GM12878 (cell line): ENCODE measurements around the gene GGT7. TPM values are rescaled to one million over a fixed set of nuclear protein-coding genes. Genes with fewer than 3 reads are reported as not detected.

Experiments
- ATAC-seq: fragments of 200-7000 bp; cut with Tn5 transposase; 3 replicates; pipeline ENCODE4 v1.9.1; 2020; ENCODE audit warnings: mild to moderate bottlenecking, moderate library complexity
- BruUV-seq: library from RNA; stranded (reverse); fragments of 400-500 nt; replicated peaks from 2 replicates; lab custom pipeline; 2021; lab: Mats Ljungman, UMichigan
- CTCF ChIA-PET: fragments of 300-600 bp; sonication (Branson Sonifier 250); formaldehyde crosslinking; extraction: SDS; loops from one replicate; lab custom pipeline; 2021; ENCODE audit warnings: inconsistent platforms; lab: Yijun Ruan, JAX
- POLR2A ChIA-PET: fragments of 350-600 bp; formaldehyde crosslinking; extraction: SDS; loops from one replicate; lab custom pipeline; 2021; ENCODE audit warnings: inconsistent platforms; lab: Charles Lee
- RAD21 ChIA-PET: fragments of 300-600 bp; sonication (Branson Sonifier 250); formaldehyde crosslinking; loops from one replicate; lab custom pipeline; 2023; ENCODE audit warnings: antibody characterized with exemption; ENCODE audit not compliant: unreplicated experiment; lab: Charles Lee
- SMC1A ChIA-PET: fragments of 300-600 bp; sonication (Branson Sonifier 250); formaldehyde crosslinking; loops from one replicate; lab custom pipeline; 2023; ENCODE audit not compliant: unreplicated experiment, uncharacterized antibody; lab: Charles Lee
- DNase-seq: peaks from one replicate; pipeline ENCODE4 v3.0.0-alpha.2; 2011; ENCODE audit warnings: low read depth, low spot score
- FAIRE-seq: peaks from 3 replicates; lab custom pipeline; 2011; peaks lifted over from hg19 to GRCh38; lab: Jason Lieb, UNC
- H2AFZ ChIP-seq: 2 replicates; pipeline ENCODE4 v1.6.0; 2011; ENCODE audit warnings: low read depth, low read length, control low read depth; ENCODE audit not compliant: control insufficient read depth
- H3K27ac ChIP-seq: 2 replicates; pipeline ENCODE4 v1.5.1; 2011; ENCODE audit warnings: control low read depth; ENCODE audit not compliant: control insufficient read depth, insufficient read depth
- H3K27me3 ChIP-seq, 2 experiments: replicated peaks in 1 of 2; 2 replicates each; pipeline versions ENCODE4 v1.6.0 to v1.6.1; 2011; ENCODE audit warnings: low read length in 1 of 2; ENCODE audit not compliant: control insufficient read depth in 2 of 2, insufficient read depth in 2 of 2
- H3K36me3 ChIP-seq, 2 experiments: 2 replicates each; pipeline ENCODE4 v1.5.1; 2011; ENCODE audit warnings: low read length in 1 of 2; ENCODE audit not compliant: control insufficient read depth in 2 of 2, insufficient read depth in 2 of 2
- H3K4me1 ChIP-seq: 2 replicates; pipeline ENCODE4 v1.6.1; 2011; ENCODE audit warnings: mild to moderate bottlenecking, low read length, moderate library complexity, mixed read lengths; ENCODE audit not compliant: control insufficient read depth, insufficient read depth
- H3K4me2 ChIP-seq: 2 replicates; pipeline ENCODE4 v1.6.0; 2011; ENCODE audit warnings: control low read depth; ENCODE audit not compliant: control insufficient read depth, insufficient read depth
- H3K4me3 ChIP-seq: fragments of 200-600 bp; sonication (generic); 2 replicates; pipeline ENCODE4 v1.5.1; 2016
- H3K79me2 ChIP-seq: 2 replicates; pipeline ENCODE4 v1.6.0; 2011; ENCODE audit warnings: low read length; ENCODE audit not compliant: control insufficient read depth, insufficient read depth
- H3K9ac ChIP-seq: 2 replicates; pipeline ENCODE4 v1.8.0; 2011; ENCODE audit warnings: low read length, control low read depth, mixed read lengths; ENCODE audit not compliant: control insufficient read depth, insufficient read depth
- H3K9me3 ChIP-seq: replicated peaks from 3 replicates; pipeline ENCODE4 v1.5.1; 2011; ENCODE audit warnings: mild to moderate bottlenecking, low read length; ENCODE audit not compliant: control insufficient read depth, insufficient read depth
- H4K20me1 ChIP-seq: 2 replicates; pipeline ENCODE4 v1.6.0; 2011; ENCODE audit not compliant: control insufficient read depth, insufficient read depth
- IKZF2 ChIP-seq, 2 experiments: fragments of 450-650 bp; IDR thresholded peaks; 2 replicates each; pipeline ENCODE4 v1.6.1; 2017; ENCODE audit warnings: mild to moderate bottlenecking in 2 of 2, moderate library complexity in 2 of 2
- KAT2A ChIP-seq: conservative IDR thresholded peaks from 2 replicates; pipeline ENCODE4 v1.6.1; 2011; ENCODE audit warnings: low read depth, low read length; ENCODE audit not compliant: control insufficient read depth
- POU2F2 ChIP-seq: IDR thresholded peaks from 3 replicates; pipeline ENCODE4 v1.6.1; 2011; ENCODE audit warnings: low read depth, mild to moderate bottlenecking, low read length, borderline replicate concordance
- SMARCA5 ChIP-seq: fragments of 450-650 bp; IDR thresholded peaks from 2 replicates; pipeline ENCODE4 v1.6.1; 2017; ENCODE audit warnings: mild to moderate bottlenecking
- STAT3 ChIP-seq: IDR thresholded peaks from 2 replicates; pipeline ENCODE4 v1.6.1; 2011; ENCODE audit warnings: low read depth, low read length, improper control_type of control experiment
- SUPT20H ChIP-seq: IDR thresholded peaks from 2 replicates; pipeline ENCODE4 v1.6.1; 2011; ENCODE audit warnings: low read depth, mild to moderate bottlenecking, low read length, moderate library complexity, borderline replicate concordance; ENCODE audit not compliant: control insufficient read depth
- WGBS: methylation state at CpG from one replicate; pipeline ENCODE4 v1.1.6; 2016; ENCODE audit warnings: low lambda C conversion rate; ENCODE audit not compliant: insufficient replicate concordance, insufficient coverage; ENCODE audit errors: missing lambda C conversion rate; 5-methylcytosine and 5-hydroxymethylcytosine counted together
- in situ Hi-C: fragments of 300-500 bp; cut with MboI; formaldehyde crosslinking; loops from 9 replicates; pipeline ENCODE4 v1.14.3; 2018; ENCODE audit warnings: mixed read lengths
- intact Hi-C: fragments of 100-400 bp; cut with micrococcal nuclease; formaldehyde crosslinking; loops from one replicate; pipeline ENCODE4 v1.14.2; 2022; ENCODE audit not compliant: unreplicated experiment
- polyA plus RNA-seq, 11 experiments: library from polyadenylated mRNA; depleted of rRNA in 4 of 11; unstranded in 6 of 11; stranded (reverse) in 5 of 11; fragments of >200 nt; fragmentation: Nextera tagmentation in 4 of 11; fragmentation: Illumina TruSeq in 1 of 11; extraction: Ambion mirVana in 4 of 11; extraction: Trizol in 1 of 11; gene quantifications; 1 replicate in 1 of 11; 2 replicates in 10 of 11; pipeline versions ENCODE4 v1.2.1 to v1.2.3, GENCODE V29; 2011 to 2016; ENCODE audit warnings: inconsistent platforms in 2 of 11, missing spikeins in 2 of 11, low read depth in 1 of 11
- total RNA-seq, 4 experiments: library from RNA; depleted of rRNA in 3 of 4; stranded (reverse); fragments of >200 nt in 3 of 4; fragmentation: Illumina TruSeq in 1 of 4; extraction: Trizol in 1 of 4; gene quantifications; 2 replicates each; pipeline versions ENCODE4 v1.2.1 to v1.2.3, GENCODE V29; 2013 to 2021
- TF ChIP-seq, protein P1 (sequence below): fragments of 450-650 bp; IDR thresholded peaks from 2 replicates; pipeline ENCODE4 v1.6.1; 2017; ENCODE audit warnings: borderline replicate concordance

Gene GGT7
- total and polyA plus RNA-seq, 10 of the 15 experiments (the other 5 are each of a cell fraction or from before 2014, with no cell fraction given) = 0.02 to 14.7 (median 5.3) TPM

DNA sequence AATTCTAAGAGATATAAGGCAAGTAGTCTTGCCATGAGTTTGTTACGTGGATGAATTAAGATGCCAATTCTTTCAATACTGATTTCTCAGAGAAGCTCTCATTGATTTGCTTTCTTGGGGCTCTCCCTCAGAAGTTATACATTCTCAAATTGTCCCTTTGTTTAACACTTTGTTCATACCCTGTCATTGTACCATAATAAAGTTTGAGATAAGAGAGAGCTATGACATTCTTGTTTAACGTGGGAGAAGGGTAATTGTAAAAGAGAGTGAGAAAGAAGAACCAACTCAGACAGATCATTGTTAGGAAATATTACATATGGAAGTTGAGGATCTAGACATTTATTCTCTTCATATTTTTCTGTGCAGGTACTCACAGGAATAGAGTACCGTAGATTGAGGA lies 22.8 kb upstream of the GGT7 start (continued):
- TF ChIP-seq POU2F2 (no peak), IKZF2 (IDR thresholded peaks at IDR 0.05) (no peak)
- TF ChIP-seq, protein P1, sequence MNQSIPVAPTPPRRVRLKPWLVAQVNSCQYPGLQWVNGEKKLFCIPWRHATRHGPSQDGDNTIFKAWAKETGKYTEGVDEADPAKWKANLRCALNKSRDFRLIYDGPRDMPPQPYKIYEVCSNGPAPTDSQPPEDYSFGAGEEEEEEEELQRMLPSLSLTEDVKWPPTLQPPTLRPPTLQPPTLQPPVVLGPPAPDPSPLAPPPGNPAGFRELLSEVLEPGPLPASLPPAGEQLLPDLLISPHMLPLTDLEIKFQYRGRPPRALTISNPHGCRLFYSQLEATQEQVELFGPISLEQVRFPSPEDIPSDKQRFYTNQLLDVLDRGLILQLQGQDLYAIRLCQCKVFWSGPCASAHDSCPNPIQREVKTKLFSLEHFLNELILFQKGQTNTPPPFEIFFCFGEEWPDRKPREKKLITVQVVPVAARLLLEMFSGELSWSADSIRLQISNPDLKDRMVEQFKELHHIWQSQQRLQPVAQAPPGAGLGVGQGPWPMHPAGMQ = no peak

DNA sequence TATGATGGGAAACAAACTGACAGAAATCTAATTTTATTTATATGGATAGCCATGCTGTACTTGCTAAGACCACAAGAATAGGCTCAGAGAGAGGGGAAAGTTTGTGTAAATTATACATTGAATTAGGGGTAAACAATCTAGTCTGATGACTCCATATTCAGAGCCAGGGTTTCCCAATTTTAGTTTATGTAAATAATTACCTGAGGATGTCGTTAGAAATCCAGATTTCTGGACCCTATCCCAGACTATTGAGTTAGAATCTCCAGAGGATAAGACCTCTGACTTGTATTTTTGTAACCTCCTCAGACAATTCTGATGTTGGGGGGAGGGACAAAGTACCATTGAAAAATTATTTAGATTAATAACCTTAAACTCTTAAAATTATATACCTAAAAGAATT lies 22.1 kb upstream of the GGT7 start:
- CTCF ChIA-PET = no interaction called here
- no peaks in the 10 kb centered on the region for H4K20me1 ChIP-seq
- in situ Hi-C loops = no loop called here
- SMC1A ChIA-PET = no interaction called here
- WGBS = 5% methylated on average over 1 of the region's 1 CpG
- no peak for TF ChIP-seq SUPT20H
- TF ChIP-seq STAT3 = no peak
- TF ChIP-seq SMARCA5 = no peak
- no peak for TF ChIP-seq KAT2A
- TF ChIP-seq, all 136 proteins: peak for 0
- Histone ChIP-seq H3K79me2 (no peaks in the 10 kb centered on the region), H3K27me3 (no peaks in the 10 kb centered on the region), H3K4me1 (peaks cover 9% of the 10 kb centered on the region; the same call in 1 of the 2 replicates), H3K9ac (no peak overlapping the region), H3K27ac (no peak overlapping the region), H3K9me3 (no peaks in the 10 kb centered on the region), H3K4me3 (no peak overlapping the region), H2AFZ (no peak overlapping the region), H3K4me2 (no peak overlapping the region), H3K36me3 (no peaks in the 10 kb centered on the region)
- BruUV-seq = no TSS peak
- no peak for ATAC-seq
- FAIRE-seq = no peak
- RAD21 ChIA-PET = no interaction called here
- POLR2A ChIA-PET = no interaction called here
- intact Hi-C loops = no loop called here
- DNase-seq = no peak
